ENCODE data around the gene ITGBL1. TPM values are rescaled to one million over a fixed set of nuclear protein-coding genes. Genes with fewer than 3 reads are reported as not detected.

Gene ITGBL1
- total and polyA plus RNA-seq, 5 donors from 2014 or later, result not detected

DNA sequence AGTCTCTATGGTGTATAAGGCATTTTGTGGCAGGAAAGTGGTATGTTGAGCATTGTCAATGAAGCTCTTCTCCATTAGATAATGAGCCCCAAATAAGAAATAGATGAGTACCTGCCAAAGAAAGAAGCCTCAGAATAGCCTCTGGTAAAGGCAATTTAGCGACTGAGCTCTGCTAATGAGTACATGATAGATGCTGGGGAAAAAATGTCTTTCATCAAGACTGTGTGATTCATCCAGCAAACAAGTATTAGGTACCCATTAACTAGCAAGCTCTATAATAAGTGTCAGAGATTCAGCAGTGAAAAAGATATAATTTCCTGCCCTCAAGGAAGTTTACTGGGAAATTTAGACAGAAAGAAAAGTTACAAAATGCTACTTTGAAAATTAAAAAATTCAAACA lies 294.6 kb downstream of the ITGBL1 start:
- H3K27me3 Mint-ChIP-seq, result peaks cover 4% of the 10 kb centered on the region
- no peak overlapping the region for H3K27ac Mint-ChIP-seq
- no peaks in the 10 kb centered on the region for H3K36me3 Mint-ChIP-seq
- H3K27ac ChIP-seq (ENCODE audit: insufficient read depth, low read length, poor library complexity, severe bottlenecking), result no peak overlapping the region
- ATAC-seq (ENCODE audit: low read depth in 2 of 2) (no peak), DNase-seq (no peak)
- H3K4me3 Mint-ChIP-seq, result no peak overlapping the region
- no peaks in the 10 kb centered on the region for H3K9me3 ChIP-seq (ENCODE audit: control insufficient read depth in 2 of 2, low read length in 2 of 2)
- no peaks in the 10 kb centered on the region for H3K4me1 ChIP-seq (ENCODE audit: control insufficient read depth, insufficient read depth, low read length, poor library complexity, severe bottlenecking)
- no peaks in the 10 kb centered on the region for H3K4me1 Mint-ChIP-seq
- H3K36me3 ChIP-seq (ENCODE audit: control insufficient read depth, insufficient read depth, low read length), result no peaks in the 10 kb centered on the region
- peaks cover 0 to 2% (median 0%) of the 10 kb centered on the region in 7 donors for H3K9me3 Mint-ChIP-seq
- H3K27me3 ChIP-seq (ENCODE audit: control insufficient read depth, insufficient read depth, low read length), result no peaks in the 10 kb centered on the region
- H3K4me3 ChIP-seq (ENCODE audit: low read depth, low read length), result no peak overlapping the region

DNA sequence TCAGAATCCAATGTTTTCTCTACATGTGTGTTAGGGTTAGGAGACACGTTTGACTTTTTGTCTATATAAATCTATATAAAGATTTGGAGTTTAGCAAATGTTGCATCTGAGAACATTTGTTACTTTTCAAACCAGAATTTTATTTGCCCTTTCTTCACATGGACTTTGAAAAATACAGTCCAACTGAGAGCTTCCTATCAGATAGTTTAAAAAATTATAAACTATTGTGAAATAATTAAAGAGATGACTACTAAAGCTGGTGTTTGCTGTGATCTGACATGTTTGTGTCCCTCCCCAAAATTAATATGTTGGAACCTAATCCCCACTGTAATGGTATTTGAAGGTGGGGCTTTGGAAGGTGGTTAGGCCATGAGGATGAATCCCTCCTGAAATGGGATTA lies 297.1 kb downstream of the ITGBL1 start:
- Histone ChIP-seq H3K4me1 (ENCODE audit: control insufficient read depth, insufficient read depth, low read length, poor library complexity, severe bottlenecking) (no peaks in the 10 kb centered on the region), H3K27me3 (ENCODE audit: control insufficient read depth, insufficient read depth, low read length) (no peaks in the 10 kb centered on the region), H3K4me3 (ENCODE audit: low read depth, low read length) (no peak overlapping the region), H3K36me3 (ENCODE audit: control insufficient read depth, insufficient read depth, low read length) (no peaks in the 10 kb centered on the region), H3K27ac (ENCODE audit: insufficient read depth, low read length, poor library complexity, severe bottlenecking) (no peak overlapping the region), H3K9me3 (ENCODE audit: control insufficient read depth in 2 of 2, low read length in 2 of 2) (no peaks in the 10 kb centered on the region)
- DNase-seq (no peak), ATAC-seq (ENCODE audit: low read depth in 2 of 2) (no peak)
- H3K27me3 Mint-ChIP-seq, result no peaks in the 10 kb centered on the region
- H3K4me3 Mint-ChIP-seq, result no peak overlapping the region
- H3K9me3 Mint-ChIP-seq, result peaks cover 0 to 2% (median 0%) of the 10 kb centered on the region in 7 donors
- H3K27ac Mint-ChIP-seq, result no peak overlapping the region
- H3K4me1 Mint-ChIP-seq, result no peaks in the 10 kb centered on the region
- no peaks in the 10 kb centered on the region for H3K36me3 Mint-ChIP-seq

DNA sequence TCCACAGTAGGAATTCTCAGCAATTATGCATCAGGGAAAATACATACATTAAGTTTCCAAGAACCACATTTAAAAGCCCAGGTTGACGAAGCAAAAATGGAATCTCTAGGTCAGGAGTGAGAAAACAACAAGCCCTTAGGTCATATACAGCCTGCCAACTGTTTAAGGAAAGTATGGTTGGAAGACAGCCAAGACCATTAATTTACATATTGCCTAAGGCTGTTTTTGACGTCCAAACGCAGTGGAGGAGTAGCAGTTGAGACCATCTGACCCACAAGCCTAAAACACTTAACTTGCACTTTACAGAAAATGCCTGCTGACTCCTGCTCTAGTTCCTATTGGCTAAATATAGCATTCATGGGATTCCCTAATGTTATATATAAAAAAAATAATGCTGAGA lies 299.0 kb downstream of the ITGBL1 start:
- H3K4me1 ChIP-seq (ENCODE audit: control insufficient read depth, insufficient read depth, low read length, poor library complexity, severe bottlenecking), result no peaks in the 10 kb centered on the region
- H3K27me3 ChIP-seq (ENCODE audit: control insufficient read depth, insufficient read depth, low read length), result no peaks in the 10 kb centered on the region
- H3K36me3 ChIP-seq (ENCODE audit: control insufficient read depth, insufficient read depth, low read length), result no peaks in the 10 kb centered on the region
- no peaks in the 10 kb centered on the region for H3K36me3 Mint-ChIP-seq
- DNase-seq (no peak), ATAC-seq (ENCODE audit: low read depth in 2 of 2) (no peak)
- H3K27me3 Mint-ChIP-seq, result no peaks in the 10 kb centered on the region
- no peak overlapping the region for H3K27ac ChIP-seq (ENCODE audit: insufficient read depth, low read length, poor library complexity, severe bottlenecking)
- no peaks in the 10 kb centered on the region for H3K9me3 ChIP-seq (ENCODE audit: control insufficient read depth in 2 of 2, low read length in 2 of 2)
- peaks cover 0 to 2% (median 0%) of the 10 kb centered on the region in 7 donors for H3K9me3 Mint-ChIP-seq
- no peak overlapping the region for H3K27ac Mint-ChIP-seq
- no peak overlapping the region for H3K4me3 ChIP-seq (ENCODE audit: low read depth, low read length)
- H3K4me1 Mint-ChIP-seq, result no peaks in the 10 kb centered on the region
- H3K4me3 Mint-ChIP-seq, result no peak overlapping the region

- no peaks in the 10 kb centered on the region for H3K27me3 Mint-ChIP-seq
- no peak overlapping the region for H3K4me3 Mint-ChIP-seq
- H3K4me3 ChIP-seq (ENCODE audit: low read depth, low read length), result no peak overlapping the region
- DNase-seq (no peak), ATAC-seq (ENCODE audit: low read depth in 2 of 2) (no peak)
- H3K9me3 Mint-ChIP-seq, result peaks cover 0 to 1% (median 0%) of the 10 kb centered on the region in 7 donors
- H3K4me1 Mint-ChIP-seq, result no peaks in the 10 kb centered on the region
- no peaks in the 10 kb centered on the region for H3K36me3 ChIP-seq (ENCODE audit: control insufficient read depth, insufficient read depth, low read length)
- no peak overlapping the region for H3K27ac Mint-ChIP-seq
- H3K27me3 ChIP-seq (ENCODE audit: control insufficient read depth, insufficient read depth, low read length), result no peaks in the 10 kb centered on the region
- no peak overlapping the region for H3K27ac ChIP-seq (ENCODE audit: insufficient read depth, low read length, poor library complexity, severe bottlenecking)
- no peaks in the 10 kb centered on the region for H3K4me1 ChIP-seq (ENCODE audit: control insufficient read depth, insufficient read depth, low read length, poor library complexity, severe bottlenecking)
- no peaks in the 10 kb centered on the region for H3K36me3 Mint-ChIP-seq
- no peaks in the 10 kb centered on the region for H3K9me3 ChIP-seq (ENCODE audit: control insufficient read depth in 2 of 2, low read length in 2 of 2)
Observed at GRCh38 chr13:101752432-101752831, 300.0 kb downstream of the ITGBL1 start.

DNA sequence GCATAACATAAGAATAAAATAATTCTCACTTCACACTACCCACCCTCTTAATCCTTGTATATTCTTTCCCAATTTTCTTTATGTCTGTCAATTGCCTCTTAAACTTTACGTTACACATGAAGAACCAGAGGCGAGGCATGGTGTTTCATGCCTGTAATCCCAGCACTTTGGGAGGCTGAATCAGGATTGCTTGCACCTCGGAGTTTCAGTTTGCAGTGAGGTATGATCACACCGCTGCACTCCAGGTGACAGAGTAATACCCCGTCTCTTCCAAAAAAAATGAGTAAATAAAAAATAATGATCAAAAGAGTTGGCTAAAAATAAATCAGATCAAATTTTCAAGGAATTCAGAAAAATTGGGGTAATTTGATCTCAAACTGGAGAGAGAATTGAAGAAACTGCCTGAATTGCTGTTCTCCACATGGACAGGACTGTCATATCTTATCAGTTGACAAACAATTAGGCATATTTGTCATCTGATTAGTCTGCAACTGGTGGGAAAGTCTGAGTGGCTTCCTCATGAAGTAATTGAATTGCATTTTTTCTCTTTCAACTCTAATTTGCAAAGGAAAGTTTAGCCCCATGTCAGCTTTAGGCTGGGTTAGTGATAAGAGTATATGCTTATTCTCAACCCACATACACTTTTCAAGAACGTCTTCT lies 302.9 kb downstream of the ITGBL1 start:
- Mint-ChIP-seq H3K27me3 (no peaks in the 10 kb centered on the region), H3K9me3 (peaks cover 0 to 2% (median 0%) of the 10 kb centered on the region in 7 donors), H3K27ac (no peak overlapping the region), H3K4me3 (no peak overlapping the region), H3K36me3 (no peaks in the 10 kb centered on the region), H3K4me1 (no peaks in the 10 kb centered on the region)
- Histone ChIP-seq H3K27me3 (ENCODE audit: control insufficient read depth, insufficient read depth, low read length) (no peaks in the 10 kb centered on the region), H3K27ac (ENCODE audit: insufficient read depth, low read length, poor library complexity, severe bottlenecking) (no peak overlapping the region), H3K36me3 (ENCODE audit: control insufficient read depth, insufficient read depth, low read length) (no peaks in the 10 kb centered on the region), H3K9me3 (ENCODE audit: control insufficient read depth in 2 of 2, low read length in 2 of 2) (no peaks in the 10 kb centered on the region), H3K4me3 (ENCODE audit: low read depth, low read length) (no peak overlapping the region), H3K4me1 (ENCODE audit: control insufficient read depth, insufficient read depth, low read length, poor library complexity, severe bottlenecking) (no peaks in the 10 kb centered on the region)
- DNase-seq (no peak), ATAC-seq (ENCODE audit: low read depth in 2 of 2) (no peak)

GRCh38 chr13:101757446-101758039 lies 305.1 kb downstream of the ITGBL1 start:
- Mint-ChIP-seq H3K36me3 (no peaks in the 10 kb centered on the region), H3K4me3 (no peak overlapping the region), H3K4me1 (no peaks in the 10 kb centered on the region), H3K27me3 (no peaks in the 10 kb centered on the region), H3K27ac (no peak overlapping the region), H3K9me3 (peaks cover 0 to 3% (median 0%) of the 10 kb centered on the region in 7 donors)
- ATAC-seq (ENCODE audit: low read depth in 2 of 2) (no peak), DNase-seq (peak in 2 of 3 donors; percentile 9 to 32)
- Histone ChIP-seq H3K27me3 (ENCODE audit: control insufficient read depth, insufficient read depth, low read length) (no peaks in the 10 kb centered on the region), H3K4me1 (ENCODE audit: control insufficient read depth, insufficient read depth, low read length, poor library complexity, severe bottlenecking) (no peaks in the 10 kb centered on the region), H3K36me3 (ENCODE audit: control insufficient read depth, insufficient read depth, low read length) (no peaks in the 10 kb centered on the region), H3K4me3 (ENCODE audit: low read depth, low read length) (no peak overlapping the region), H3K27ac (ENCODE audit: insufficient read depth, low read length, poor library complexity, severe bottlenecking) (no peak overlapping the region), H3K9me3 (ENCODE audit: control insufficient read depth in 2 of 2, low read length in 2 of 2) (no peaks in the 10 kb centered on the region)

GRCh38 chr13:101763191-101763590 lies 310.7 kb downstream of the ITGBL1 start:
- Histone ChIP-seq H3K4me1 (ENCODE audit: control insufficient read depth, insufficient read depth, low read length, poor library complexity, severe bottlenecking) (no peaks in the 10 kb centered on the region), H3K4me3 (ENCODE audit: low read depth, low read length) (no peak overlapping the region), H3K36me3 (ENCODE audit: control insufficient read depth, insufficient read depth, low read length) (no peaks in the 10 kb centered on the region), H3K9me3 (ENCODE audit: control insufficient read depth in 2 of 2, low read length in 2 of 2) (no peaks in the 10 kb centered on the region), H3K27me3 (ENCODE audit: control insufficient read depth, insufficient read depth, low read length) (no peaks in the 10 kb centered on the region), H3K27ac (ENCODE audit: insufficient read depth, low read length, poor library complexity, severe bottlenecking) (no peak overlapping the region)
- H3K9me3 Mint-ChIP-seq, result peaks cover 0 to 6% (median 0%) of the 10 kb centered on the region in 7 donors
- no peak overlapping the region for H3K4me3 Mint-ChIP-seq
- no peak for DNase-seq
- ATAC-seq (ENCODE audit: low read depth in 2 of 2), result no peak
- no peaks in the 10 kb centered on the region for H3K4me1 Mint-ChIP-seq
- no peak overlapping the region for H3K27ac Mint-ChIP-seq
- no peaks in the 10 kb centered on the region for H3K27me3 Mint-ChIP-seq
- H3K36me3 Mint-ChIP-seq, result no peaks in the 10 kb centered on the region

Data from CD4-positive, CD25-positive, alpha-beta regulatory T cell (primary cell).